Inferior parietal cortex (tissue), 1 donor: ENCODE measurements around the gene KRTAP1-1.
"Not testable (repeated sequence)": the region's sequence is repeated elsewhere in the genome, so short reads cannot be mapped to it uniquely, and the experiment has no call there.

Source experiments
- DNase-seq: peaks from one replicate; pipeline ENCODE4 v3.0.0-alpha.2; 2016; ENCODE audit errors: extremely low spot score

KRTAP1-1 gene

DNA sequence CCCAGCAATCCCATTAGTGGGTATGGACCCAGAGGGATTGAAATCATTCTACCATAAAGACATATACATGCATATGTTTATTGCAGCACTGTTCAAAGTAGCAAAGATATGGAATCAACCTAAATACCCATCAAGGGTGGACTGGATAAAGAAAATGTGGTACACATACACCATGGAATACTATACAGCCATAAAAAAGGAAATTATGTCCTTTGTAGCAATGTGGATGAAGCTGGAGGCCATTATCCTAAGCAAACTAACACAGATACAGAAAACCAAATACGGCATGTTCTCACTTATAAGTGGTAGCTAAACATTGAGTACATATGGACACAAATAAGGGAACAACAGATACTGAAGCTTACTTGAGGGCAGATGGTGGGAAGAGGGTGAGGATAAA, 16.3 kb upstream of the KRTAP1-1 start:
- no peak for DNase-seq

DNA sequence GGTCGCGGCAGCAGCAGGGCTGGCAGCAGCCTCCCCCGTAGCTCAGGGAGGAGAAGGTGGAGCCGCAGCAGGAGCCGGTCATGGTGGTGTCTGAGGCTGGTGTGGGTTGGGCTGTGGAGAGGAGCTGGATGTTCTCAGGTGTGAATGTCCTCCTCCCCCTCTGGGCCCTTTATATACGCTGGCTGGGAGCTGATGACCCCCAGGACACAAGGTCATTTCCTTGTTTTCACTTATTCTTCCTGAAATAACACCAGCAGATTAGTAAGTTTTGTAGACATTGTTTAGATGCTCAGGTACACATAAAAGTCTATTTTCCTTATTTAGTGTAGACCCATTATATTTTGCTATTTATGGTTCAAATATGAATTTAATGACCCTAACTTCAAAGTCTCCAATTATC, 13.9 kb upstream of the KRTAP1-1 start, which contains the start of gene KRTAP2-2:
Gene KRTAP2-2, minus strand, starts transcription at position 101 of the 400 bp plus-strand sequence. Its CDS starts 19 bp downstream, at position 82.
- DNase-seq: not testable (repeated sequence)

DNA sequence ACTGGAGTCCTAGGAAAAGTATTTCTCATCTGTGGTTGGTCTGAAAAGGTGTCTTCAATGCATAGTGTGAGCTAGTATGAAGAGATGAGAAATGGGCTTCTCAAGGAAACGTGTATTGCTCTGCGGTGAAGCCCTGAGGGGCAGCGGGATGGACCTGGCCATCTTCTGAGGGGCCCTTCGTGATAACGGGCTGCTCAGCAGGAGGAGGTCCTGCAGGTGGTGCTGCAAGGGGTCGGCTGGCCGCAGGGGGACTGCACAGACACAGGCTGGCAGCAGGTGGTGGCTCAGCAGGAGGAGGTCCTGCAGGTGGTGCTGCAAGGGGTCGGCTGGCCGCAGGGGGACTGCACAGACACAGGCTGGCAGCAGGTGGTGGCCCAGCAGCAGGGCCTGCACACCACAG, 13.3 kb upstream of the KRTAP1-1 start:
- DNase-seq: not testable (repeated sequence)

DNA sequence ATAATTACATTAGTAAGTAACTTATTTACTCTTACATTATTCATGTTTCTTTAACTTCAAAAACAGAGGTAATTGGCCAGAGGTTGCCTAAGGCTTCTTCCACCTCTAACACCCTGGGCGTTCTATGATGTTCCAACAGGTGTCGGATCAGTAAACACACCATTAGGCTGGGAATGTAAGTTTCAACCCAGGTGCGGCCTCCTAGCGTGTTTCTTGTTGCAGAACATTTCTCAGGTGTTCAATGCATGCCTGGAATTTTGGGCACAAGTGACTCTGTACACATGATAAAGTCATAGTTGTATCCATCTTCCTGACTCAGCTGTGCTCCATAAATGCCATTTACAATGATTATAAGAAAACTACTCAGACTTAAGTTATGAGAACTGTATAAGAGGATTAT, 12.8 kb upstream of the KRTAP1-1 start:
- DNase-seq: no peak

DNA sequence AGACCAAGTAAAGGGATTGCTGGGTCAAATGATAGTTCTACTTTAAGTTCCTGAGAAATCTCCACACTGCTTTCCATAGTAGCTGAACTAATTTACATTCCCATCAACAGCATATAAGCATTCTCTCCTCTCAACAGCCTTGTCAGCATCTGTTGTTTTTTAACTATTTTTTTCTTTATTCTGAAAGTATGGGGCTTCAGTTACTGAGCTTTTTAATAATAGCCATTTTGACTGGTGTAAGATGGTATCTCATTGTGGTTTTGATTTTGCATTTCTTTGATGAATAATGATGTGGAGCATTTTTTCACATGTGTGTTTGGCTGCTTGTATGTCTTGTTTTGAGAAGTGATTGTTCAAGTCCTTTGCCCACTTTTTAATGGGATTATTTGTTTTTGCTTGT, 11.3 kb upstream of the KRTAP1-1 start:
- no peak for DNase-seq

DNA sequence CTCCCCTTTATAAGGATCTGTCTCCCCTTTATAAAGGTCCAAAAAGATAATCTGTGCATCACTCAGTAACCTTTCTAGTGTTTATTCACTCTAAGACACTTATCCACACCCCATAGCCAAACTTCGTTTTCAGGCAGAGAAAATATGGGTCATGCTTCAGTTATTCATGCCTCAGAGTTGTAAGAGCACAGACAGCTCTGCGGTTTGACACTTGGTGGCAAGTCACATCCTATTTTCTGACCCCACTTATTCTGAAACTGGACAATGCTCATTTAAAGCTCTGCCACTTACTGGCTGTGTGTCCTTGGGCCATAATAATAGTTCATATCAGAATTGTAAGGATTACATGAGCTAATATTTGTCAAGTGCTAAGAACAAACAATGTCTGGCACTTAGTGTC, 7.9 kb upstream of the KRTAP1-1 start:
- DNase-seq: no peak

DNA sequence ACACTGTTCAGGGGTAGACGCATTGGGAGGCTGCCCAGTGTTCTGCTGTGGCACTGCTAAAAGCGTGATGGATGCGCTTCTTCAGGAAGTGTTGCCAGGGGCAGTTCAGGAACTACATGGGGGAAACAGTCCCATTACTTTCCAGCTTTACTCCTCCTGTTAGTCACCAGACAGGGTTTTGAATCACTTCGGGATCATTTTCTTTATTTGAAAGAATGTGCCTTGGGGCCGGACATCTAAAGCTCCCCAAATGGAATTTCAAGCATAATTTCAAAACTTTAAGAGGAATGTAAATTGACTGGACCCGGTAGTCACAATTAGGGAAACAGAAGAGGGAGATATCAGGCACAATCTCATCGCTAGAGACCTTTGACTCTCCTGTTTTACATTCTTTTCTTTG, 7.2 kb upstream of the KRTAP1-1 start:
- DNase-seq: no peak

DNA sequence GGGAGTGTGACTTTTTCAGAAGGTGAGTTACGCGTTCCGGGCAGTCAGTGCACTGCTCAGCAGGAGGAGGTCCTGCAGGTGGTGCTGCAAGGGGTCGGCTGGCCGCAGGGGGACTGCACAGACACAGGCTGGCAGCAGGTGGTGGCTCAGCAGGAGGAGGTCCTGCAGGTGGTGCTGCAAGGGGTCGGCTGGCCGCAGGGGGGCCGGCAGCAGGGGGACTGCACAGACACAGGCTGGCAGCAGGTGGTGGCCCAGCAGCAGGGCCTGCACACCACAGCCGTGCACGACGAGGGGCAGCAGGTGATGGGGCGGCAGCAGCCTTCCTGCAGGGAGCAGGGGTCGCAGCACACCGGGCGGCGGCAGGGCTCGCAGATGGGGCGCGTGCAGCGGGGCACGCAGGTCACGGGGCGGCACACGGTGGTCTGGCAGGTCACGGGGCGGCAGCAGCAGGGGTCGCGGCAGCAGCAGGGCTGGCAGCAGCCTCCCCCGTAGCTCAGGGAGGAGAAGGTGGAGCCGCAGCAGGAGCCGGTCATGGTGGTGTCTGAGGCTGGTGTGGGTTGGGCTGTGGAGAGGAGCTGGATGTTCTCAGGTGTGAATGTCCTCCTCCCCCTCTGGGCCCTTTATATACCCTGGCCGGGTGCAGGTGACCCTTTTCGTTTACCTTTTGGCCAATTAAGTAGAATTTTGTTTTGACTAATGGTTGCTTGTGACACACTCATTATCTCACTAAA, 5.7 kb upstream of the KRTAP1-1 start, which contains the start of gene KRTAP2-1:
Gene KRTAP2-1, minus strand, starts transcription at position 582 of the 731 bp plus-strand sequence. Its CDS starts 49 bp downstream, at position 533.
- DNase-seq: not testable (repeated sequence)

DNA sequence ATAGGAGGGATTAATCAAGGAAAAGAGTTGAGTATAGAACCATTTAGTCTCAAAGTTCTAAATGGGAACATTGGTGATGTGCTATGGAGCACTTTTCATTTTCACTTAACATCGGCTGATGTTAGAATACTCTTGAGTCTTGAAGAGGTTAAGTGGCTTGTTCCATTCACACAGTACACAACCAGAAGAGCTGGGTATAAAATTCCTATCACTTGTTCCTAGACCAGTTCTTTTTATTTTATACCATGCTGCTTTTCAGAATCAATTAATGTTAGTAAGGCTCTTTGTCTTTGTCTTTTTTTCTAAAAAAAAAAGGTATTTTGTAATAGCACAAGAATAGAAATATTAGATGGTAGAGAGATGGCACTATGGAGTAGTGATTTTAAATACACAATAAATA, 1.7 kb upstream of the KRTAP1-1 start:
- no peak for DNase-seq

DNA sequence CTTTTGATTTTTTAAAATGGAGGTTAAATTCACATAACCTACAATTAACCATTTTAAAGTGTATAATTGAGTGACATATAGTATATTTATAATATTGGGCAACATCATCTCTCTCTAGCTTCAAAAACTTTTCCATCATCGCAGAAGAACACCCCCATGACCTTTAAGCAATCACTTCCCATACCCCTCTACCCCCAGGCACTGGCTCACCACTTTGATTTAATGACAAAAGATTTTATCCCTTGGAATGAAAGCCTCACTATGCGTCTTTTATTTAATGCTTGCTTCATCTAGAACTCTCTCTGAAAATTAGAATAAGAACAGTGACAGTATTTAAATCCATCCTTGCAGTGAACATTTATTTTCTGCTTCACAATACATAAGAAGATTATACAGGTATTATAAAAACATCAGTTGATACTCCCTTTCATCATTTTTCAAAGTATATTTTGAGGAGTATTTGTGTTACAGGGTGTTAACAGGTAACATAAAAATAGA, 3.3 kb downstream of the KRTAP1-1 start:
- DNase-seq: no peak

DNA sequence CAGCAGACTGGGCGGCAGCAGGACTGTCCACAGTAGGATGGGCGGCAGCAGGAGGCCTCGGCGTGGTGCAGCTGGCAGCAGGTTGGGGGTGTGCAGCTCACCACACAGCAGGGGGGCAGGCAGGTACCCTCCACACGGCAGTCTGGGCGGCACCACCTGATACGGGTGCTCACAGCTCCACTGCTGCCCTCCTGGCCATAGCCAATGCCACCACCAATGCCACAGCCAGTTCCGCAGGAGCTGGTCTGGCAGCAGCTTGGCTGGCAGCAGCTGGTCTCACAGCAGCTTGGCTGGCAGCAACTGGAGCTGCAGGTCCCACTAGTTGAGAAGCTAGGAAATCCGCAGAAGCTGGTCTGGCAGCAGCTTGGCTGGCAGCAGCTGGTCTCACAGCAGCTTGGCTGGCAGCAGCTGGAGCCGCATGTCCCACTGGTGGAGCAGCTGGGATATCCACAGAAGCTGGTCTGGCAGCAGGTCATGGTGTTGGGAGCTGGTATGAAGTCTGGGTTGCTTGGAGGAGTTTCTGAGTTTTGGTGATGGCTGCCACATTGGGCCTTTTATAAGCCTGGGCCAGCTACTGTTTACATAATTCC, 6.8 kb downstream of the KRTAP1-1 start, which contains the start of gene KRTAP1-3:
Gene KRTAP1-3, minus strand, starts transcription at position 529 of the 590 bp plus-strand sequence. Its CDS starts 53 bp downstream, at position 476.
- DNase-seq: not testable (repeated sequence)

DNA sequence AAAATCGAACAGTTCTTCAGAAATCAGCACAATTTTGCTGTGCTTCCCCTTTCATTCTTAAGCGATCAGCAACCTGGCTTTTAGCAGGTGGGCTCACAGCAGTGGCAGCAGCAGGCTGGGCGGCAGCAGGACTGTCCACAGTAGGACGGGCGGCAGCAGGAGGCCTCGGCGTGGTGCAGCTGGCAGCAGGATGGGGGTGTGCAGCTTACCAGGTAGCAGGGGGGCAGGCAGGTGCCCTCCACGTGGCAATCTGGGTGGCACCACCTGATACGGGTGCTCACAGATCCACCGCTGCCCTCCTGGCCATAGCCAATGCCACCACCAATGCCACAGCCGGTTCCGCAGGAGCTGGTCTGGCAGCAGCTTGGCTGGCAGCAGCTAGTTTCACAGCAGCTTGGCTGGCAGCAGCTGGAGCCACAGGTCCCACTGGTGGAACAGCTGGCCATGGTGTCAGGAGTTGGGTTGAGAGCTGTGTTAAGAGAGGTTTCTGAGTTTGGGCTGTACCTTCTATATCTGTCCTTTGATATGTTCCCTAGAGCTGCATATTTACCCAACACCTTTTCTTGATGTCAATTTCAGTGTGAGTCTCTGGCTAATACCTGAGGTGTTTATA, 11.5 kb downstream of the KRTAP1-1 start, which contains the start of gene KRTAP1-4:
Gene KRTAP1-4, minus strand, starts transcription at position 563 of the 613 bp plus-strand sequence. Its CDS starts 117 bp downstream, at position 446.
- DNase-seq: no peak

DNA sequence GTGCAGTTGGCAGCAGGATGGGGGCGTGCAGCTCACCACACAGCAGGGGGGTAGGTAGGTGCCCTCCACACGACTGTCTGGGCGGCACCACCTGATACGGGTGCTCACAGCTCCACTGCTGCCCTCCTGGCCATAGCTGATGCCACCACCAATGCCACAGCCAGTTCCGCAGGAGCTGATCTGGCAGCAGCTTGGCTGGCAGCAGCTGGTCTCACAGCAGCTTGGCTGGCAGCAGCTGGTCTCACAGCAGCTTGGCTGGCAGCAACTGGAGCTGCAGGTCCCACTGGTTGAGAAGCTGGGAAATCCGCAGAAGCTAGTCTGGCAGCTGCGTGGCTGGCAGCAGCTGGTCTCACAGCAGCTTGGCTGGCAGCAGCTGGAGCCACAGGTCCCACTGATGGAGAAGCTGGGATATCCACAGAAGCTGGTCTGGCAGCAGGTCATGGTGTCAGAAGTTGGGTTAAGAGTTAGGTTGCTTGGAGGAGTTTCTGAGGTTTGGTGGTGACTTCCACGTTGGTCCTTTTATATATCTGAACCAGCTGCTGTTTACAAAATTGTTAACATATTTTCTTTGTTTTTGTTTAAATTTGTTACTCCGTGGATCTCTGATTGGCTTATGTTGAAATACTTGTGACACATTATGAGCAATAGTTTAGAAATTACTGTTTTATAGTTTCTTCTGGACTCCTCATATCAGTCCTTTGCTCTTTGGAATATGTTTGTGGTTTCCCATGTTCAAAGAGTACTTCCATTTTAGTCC, 14.4 kb downstream of the KRTAP1-1 start, which contains the start of gene KRTAP1-5:
Gene KRTAP1-5, minus strand, starts transcription at position 494 of the 757 bp plus-strand sequence. Its CDS starts 53 bp downstream, at position 441.
- no peak for DNase-seq

DNA sequence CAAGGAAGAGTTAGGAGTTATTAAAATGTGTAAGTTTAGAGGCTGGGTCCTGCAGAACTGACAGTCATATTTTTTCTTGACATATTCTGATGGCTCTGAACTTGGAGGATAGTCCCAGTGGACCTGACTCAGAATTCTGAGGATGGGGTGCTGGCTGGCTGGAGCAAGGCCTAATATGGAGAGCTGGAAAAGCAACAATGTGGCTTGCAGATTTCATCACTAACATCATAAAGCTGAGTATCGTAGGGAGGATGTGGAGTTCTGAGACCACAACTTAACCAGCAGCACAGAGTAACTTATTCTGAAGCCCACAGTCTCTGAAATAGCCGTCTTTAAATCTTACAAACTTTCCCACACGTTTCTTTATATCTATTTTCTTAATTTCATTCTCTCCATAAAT, 16.6 kb downstream of the KRTAP1-1 start:
- no peak for DNase-seq

DNA sequence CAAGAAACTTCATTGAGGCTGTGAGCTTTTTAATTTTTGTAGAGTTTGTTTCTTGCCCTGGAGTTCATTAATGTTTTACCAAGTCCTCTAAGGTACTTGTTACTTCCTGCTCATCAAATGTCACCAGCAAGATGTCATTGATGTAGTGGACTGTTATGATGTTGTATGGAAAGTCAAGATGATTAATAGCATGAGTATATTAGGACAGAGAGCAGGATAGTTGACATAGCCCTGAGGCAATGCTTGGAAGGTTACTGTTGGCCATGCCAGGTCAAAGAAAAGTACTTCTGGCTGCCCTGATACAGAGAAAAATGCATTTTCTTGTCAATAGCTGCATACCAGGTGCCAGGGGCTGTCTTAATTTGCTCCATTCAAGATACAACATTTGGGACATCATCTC, 20.9 kb downstream of the KRTAP1-1 start:
- DNase-seq: no peak

DNA sequence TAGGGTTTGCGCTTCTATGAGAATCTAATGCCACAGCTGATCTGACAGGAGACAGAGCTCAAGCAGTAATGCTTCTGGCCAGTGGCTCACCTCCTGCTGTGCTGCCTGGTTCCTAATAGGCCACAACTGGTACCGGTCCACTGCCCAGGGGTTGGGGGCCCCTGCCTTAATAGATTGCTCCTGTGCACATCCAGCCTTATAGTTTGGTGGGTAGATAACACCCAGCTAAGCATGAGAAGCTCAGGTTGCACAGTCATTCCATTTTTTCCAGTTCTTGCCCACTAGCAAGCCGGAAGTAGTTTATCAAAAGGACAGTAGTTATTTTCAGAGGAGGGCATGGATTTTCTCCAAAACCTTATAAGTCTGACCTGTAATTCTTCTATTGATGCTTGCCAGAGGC, 21.8 kb downstream of the KRTAP1-1 start:
- no peak for DNase-seq

DNA sequence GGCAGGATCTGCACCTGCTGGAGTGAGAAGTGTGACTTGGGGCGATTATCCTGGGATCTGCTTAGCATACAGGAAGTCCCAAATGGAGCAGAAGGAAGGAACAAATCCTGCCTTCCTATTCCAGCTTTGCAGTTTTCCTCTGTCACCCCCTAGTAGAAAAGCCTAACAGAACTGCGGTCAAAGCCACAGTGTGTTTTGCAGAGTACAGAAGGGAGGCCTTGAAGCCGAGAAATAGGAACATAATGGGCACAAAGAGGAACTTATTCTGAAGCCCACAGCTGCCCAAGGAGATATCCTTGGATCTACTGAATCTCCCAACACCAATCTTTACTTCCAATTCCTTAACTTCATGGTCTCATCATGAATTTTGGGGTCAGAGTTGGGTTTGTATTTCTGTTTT, 22.7 kb downstream of the KRTAP1-1 start:
- no peak for DNase-seq

DNA sequence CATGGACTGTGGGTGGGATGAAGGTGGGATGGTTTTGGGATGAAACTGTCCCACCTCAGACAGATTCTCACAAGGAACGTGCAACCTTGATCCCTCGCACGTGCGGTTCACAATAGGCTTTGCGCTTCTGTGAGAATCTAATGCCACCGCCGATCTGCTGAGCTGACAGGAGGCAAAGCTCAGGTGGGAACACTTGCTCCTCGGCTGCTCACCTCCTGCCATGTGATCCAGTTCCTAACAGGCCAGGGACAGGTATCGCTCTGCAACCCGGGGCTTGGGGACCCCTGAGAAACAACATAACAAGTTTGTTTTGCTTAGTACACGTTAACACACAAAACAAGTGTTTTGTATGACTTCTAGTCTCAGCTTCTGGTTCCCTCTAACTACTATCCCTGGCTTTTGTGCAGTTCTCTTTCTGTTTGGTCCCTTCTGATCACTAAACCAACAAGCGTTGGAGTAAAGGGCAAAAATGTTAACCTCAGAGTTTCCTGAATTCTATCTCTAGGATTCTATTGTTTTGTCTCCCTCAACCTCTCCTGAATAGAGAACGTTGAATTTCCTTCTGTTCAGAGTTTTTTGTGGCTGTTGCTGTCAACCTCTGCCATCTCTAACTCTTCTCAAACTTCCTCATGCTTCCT, 24.6 kb downstream of the KRTAP1-1 start:
- DNase-seq: no peak

DNA sequence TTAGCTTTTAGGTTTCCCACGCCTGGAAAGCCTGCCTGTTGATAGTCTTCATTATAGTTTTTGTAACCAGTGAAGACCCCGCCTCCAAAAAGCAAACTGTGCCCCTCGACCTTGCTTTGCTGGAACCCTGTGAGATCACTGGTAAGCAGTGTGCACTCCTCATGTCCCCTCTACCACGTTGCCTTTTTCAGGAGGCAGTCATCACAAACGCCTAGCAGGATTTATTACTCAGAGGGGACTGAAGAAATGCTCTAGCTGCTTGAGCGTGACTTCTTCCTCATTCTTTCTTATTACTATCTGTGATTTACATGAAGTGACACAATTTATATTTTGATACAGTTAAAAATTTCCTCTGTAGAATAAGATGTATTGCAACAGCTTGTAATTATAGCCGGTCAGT, 25.8 kb downstream of the KRTAP1-1 start:
- no peak for DNase-seq

DNA sequence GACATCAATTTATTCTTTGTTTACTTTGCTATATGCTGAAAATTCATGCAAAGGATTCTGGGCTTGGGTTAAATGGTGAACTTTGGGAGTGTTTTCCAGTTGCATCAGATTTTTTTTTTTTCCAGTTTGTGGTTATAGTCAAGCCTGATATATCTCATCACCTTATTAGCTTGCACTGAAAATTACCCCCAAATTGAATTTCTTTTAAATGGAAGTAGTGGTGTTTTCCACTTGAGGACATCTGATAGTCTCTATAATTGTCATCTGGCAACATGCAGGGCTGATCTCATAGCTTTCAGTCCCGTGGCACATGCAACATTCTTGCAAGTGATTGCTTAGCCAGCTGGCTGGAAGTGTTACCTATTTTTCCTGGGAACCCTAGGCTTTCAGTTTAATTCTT, 27.6 kb downstream of the KRTAP1-1 start:
- DNase-seq: no peak

DNA sequence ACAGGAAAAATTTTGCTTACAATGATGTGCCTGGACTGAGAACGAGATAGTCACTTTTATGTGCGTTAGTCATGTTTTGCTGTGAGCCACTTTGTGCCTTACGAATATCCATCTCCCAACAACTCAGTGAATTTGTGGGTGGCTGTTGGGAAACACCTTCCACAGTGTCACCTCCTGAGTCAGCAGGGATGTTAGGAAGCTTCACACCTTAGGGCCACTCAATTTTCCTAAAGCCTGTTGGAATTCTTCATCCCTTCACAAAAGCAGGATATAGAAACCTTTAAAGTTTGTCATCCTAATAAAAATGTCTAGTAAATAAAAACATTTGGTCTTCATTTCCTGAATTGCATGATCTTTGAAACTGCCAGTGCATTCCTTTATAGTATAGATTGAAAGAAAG, 28.1 kb downstream of the KRTAP1-1 start:
- DNase-seq: no peak
